SJSA1 (cell line): ENCODE results near the gene ANKRD52. TPM values are rescaled to one million over a fixed set of nuclear protein-coding genes. Genes with fewer than 3 reads are reported as not detected.

ENCODE experiments used
- DNase-seq, 2 experiments: peaks; one replicate each; pipeline ENCODE4 v3.0.0-alpha.2; 2015 to 2020; ENCODE audit warnings: low spot score in 2 of 2, low read depth in 1 of 2
- H3K27ac ChIP-seq: fragments of 250-450 bp; sonication (Bioruptor Pico); 2 replicates; pipeline ENCODE4 v1.5.1; 2020; ENCODE audit warnings: mild to moderate bottlenecking, moderate library complexity
- H3K27me3 ChIP-seq: fragments of 250-450 bp; sonication (Bioruptor Pico); replicated peaks from 2 replicates; pipeline ENCODE4 v1.5.1; 2020; ENCODE audit warnings: mild to moderate bottlenecking, moderate library complexity
- H3K36me3 ChIP-seq: fragments of 250-450 bp; sonication (Bioruptor Pico); 2 replicates; pipeline ENCODE4 v1.5.1; 2020; ENCODE audit warnings: mild to moderate bottlenecking
- H3K4me1 ChIP-seq: fragments of 250-450 bp; sonication (Bioruptor Pico); replicated peaks from 2 replicates; pipeline ENCODE4 v1.6.1; 2021; ENCODE audit warnings: mild to moderate bottlenecking
- H3K4me3 ChIP-seq: fragments of 250-450 bp; sonication (Bioruptor Pico); 2 replicates; pipeline ENCODE4 v1.5.1; 2020; ENCODE audit warnings: mild to moderate bottlenecking
- H3K9me3 ChIP-seq: fragments of 250-450 bp; sonication (Bioruptor Pico); replicated peaks from 2 replicates; pipeline ENCODE4 v1.5.1; 2020; ENCODE audit warnings: mild to moderate bottlenecking
- total RNA-seq: library from RNA; depleted of rRNA; stranded (reverse); fragments of >200 nt; shearing (Covaris generic); gene quantifications from 2 replicates; pipeline ENCODE4 v1.2.3, GENCODE V29; 2014

ANKRD52 gene
- total RNA-seq, 1 experiment from 2014 or later, result 12.7 TPM

GRCh38 chr12:56261503-56262232 lies 3.5 kb upstream of the ANKRD52 start:
- Histone ChIP-seq H3K27me3 (no peaks in the 10 kb centered on the region), H3K4me3 (no peak overlapping the region), H3K36me3 (peaks cover 16% of the 10 kb centered on the region), H3K27ac (peak overlapping the region; percentile 93), H3K4me1 (peaks cover 37% of the 10 kb centered on the region), H3K9me3 (no peaks in the 10 kb centered on the region)
- peak; percentile 82 to 85 for DNase-seq

- peaks cover 41% of the 10 kb centered on the region for H3K4me1 ChIP-seq
- no peak for DNase-seq
- H3K27ac ChIP-seq, result peak overlapping the region; percentile 93
- H3K4me3 ChIP-seq, result no peak overlapping the region
- no peaks in the 10 kb centered on the region for H3K9me3 ChIP-seq
- H3K27me3 ChIP-seq, result no peaks in the 10 kb centered on the region
- peaks cover 23% of the 10 kb centered on the region for H3K36me3 ChIP-seq
Observed at GRCh38 chr12:56260921-56261320, 2.7 kb upstream of the ANKRD52 start.

GRCh38 chr12:56260380-56260779 lies 2.2 kb upstream of the ANKRD52 start:
- peaks cover 29% of the 10 kb centered on the region for H3K36me3 ChIP-seq
- H3K27ac ChIP-seq, result no peak overlapping the region
- peaks cover 45% of the 10 kb centered on the region for H3K4me1 ChIP-seq
- no peak for DNase-seq
- H3K27me3 ChIP-seq, result no peaks in the 10 kb centered on the region
- no peaks in the 10 kb centered on the region for H3K9me3 ChIP-seq
- no peak overlapping the region for H3K4me3 ChIP-seq

- H3K36me3 ChIP-seq, result peaks cover 45% of the 10 kb centered on the region
- no peaks in the 10 kb centered on the region for H3K27me3 ChIP-seq
- peak overlapping the region; percentile 75 for H3K27ac ChIP-seq
- peaks cover 45% of the 10 kb centered on the region for H3K4me1 ChIP-seq
- H3K4me3 ChIP-seq, result peak overlapping the region; percentile 98
- H3K9me3 ChIP-seq, result no peaks in the 10 kb centered on the region
- DNase-seq, result no peak
Observed at GRCh38 chr12:56258820-56259183, 618 bp upstream of the ANKRD52 start.

DNA sequence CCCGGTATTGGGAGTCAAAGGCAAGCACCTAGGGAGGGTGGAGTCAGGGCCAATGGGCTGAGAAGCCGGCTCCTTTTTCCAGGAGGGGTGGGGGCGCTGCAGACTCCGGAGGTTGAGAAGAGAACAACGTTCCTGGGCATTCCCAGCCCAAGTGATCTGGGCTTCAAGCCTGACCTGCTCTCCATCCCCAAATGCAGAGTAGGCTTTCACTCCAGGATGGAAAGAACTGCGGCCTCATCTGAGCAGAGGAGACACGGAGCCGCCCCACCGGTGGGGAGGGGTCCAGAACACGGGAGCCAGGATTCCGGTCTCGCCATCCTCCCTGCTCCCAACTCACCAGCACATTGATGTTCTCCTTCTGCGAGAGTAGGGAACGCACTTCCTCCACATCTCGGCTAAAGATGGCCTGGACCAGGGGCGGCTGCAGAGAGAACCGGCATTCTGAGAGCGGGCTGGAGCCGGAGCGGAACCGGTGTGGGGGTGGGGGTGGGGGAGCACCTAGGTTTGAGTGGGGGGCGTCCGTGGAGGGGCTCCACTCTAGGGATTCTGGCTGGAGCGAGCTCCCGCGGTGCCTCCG lies 605 bp downstream of the ANKRD52 start:
- Histone ChIP-seq H3K27me3 (no peaks in the 10 kb centered on the region), H3K4me3 (peak overlapping the region; percentile 98)
- peak in 1 of 2 experiments; percentile 42 for DNase-seq

GRCh38 chr12:56257071-56257470 lies 1.1 kb downstream of the ANKRD52 start:
- DNase-seq, result no peak
- H3K9me3 ChIP-seq, result no peaks in the 10 kb centered on the region
- H3K36me3 ChIP-seq, result peaks cover 62% of the 10 kb centered on the region
- no peaks in the 10 kb centered on the region for H3K27me3 ChIP-seq
- H3K27ac ChIP-seq, result no peak overlapping the region
- H3K4me1 ChIP-seq, result peaks cover 42% of the 10 kb centered on the region
- peak overlapping the region; percentile 98 for H3K4me3 ChIP-seq

More for the DNA sequence above, 605 bp downstream of the ANKRD52 start:
- Histone ChIP-seq H3K9me3 (no peaks in the 10 kb centered on the region), H3K4me1 (peaks cover 45% of the 10 kb centered on the region), H3K27ac (peak overlapping the region; percentile 75), H3K36me3 (peaks cover 57% of the 10 kb centered on the region)

DNA sequence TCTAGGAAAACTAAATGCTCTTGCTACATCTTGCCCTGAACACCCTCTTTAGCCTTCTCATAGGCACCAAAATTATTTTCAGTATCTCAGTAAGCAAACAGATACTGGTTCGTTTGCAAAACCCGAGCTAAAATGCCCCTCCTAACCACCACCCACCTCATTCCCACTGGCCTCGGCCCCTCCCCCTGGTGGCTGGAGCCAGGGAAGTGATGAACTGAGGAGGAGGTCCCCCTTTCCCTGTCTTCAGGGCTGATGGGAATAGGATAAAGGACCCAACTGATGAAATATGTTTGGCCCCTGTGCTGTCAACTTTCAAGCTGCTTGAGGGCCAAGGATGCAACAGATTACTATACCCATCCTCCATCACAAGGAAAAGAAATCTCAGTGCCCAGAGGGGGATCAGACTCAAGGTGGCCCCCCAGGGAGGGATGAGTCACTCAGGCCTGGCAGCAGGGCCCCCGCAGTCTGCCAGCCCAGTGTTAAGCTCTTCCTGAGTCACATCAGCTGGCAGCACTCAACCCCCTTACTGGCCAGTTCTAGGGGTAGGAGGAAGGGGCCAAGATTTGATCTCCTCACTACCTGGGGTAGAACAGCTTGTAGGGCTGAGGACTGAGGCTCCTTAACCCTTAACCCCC lies 1.7 kb downstream of the ANKRD52 start:
- Histone ChIP-seq H3K27ac (no peak overlapping the region), H3K4me3 (peak overlapping the region; percentile 98; the same call in 1 of the 2 replicates), H3K36me3 (peaks cover 67% of the 10 kb centered on the region), H3K9me3 (no peaks in the 10 kb centered on the region), H3K27me3 (no peaks in the 10 kb centered on the region), H3K4me1 (peaks cover 36% of the 10 kb centered on the region)
- peak; percentile 44 to 65 for DNase-seq

DNA sequence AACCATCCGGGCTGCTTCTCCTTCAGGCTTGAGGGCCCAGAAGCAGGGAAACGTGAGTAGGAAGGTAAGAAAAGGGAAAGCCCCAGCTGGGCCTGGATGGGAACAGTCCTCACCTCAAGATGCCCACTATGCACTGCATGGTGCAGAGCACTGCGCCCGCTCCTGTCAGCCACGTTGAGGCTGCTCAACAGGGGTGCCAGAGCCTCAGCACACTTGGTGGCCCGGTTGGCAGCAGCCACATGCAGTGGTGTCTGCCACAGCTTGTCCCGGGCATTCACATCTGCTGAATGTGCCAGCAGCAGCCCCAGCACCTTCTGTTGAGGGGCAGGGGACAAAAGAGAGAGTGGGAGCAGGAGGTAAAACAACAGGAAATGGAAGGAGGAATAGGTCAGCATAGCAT lies 2.5 kb downstream of the ANKRD52 start:
- peaks cover 74% of the 10 kb centered on the region for H3K36me3 ChIP-seq

GRCh38 chr12:56253091-56253490 lies 5.1 kb downstream of the ANKRD52 start:
- no peaks in the 10 kb centered on the region for H3K9me3 ChIP-seq
- no peak overlapping the region for H3K4me3 ChIP-seq
- no peaks in the 10 kb centered on the region for H3K27me3 ChIP-seq
- peaks cover 92% of the 10 kb centered on the region for H3K36me3 ChIP-seq
- no peak overlapping the region for H3K27ac ChIP-seq
- DNase-seq, result no peak
- H3K4me1 ChIP-seq, result peaks cover 21% of the 10 kb centered on the region

More for the DNA sequence above, 2.5 kb downstream of the ANKRD52 start:
- Histone ChIP-seq H3K27ac (no peak overlapping the region), H3K27me3 (no peaks in the 10 kb centered on the region), H3K4me1 (peaks cover 28% of the 10 kb centered on the region), H3K4me3 (no peak overlapping the region), H3K9me3 (no peaks in the 10 kb centered on the region)
- DNase-seq, result no peak

DNA sequence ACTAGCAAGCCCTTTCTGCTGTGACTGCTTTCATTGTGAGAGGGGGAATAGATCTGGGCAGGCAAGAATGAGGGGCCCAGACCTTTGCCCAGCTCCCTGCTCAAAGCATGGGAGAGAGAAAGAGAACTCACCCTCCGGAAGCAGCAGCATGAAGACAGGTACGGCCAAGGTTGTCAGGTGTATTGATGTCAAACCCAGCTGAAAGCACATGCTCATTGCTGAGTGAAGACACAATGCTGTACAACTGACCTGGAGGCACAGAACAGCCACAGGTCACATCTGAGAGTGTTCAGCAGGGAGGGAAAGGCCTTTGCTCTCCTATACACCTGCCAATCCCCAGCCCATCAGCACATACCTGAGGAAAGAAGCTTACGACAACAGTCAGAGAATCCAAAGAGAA lies 5.5 kb downstream of the ANKRD52 start:
- Histone ChIP-seq H3K27ac (no peak overlapping the region), H3K36me3 (peaks cover 94% of the 10 kb centered on the region), H3K27me3 (no peaks in the 10 kb centered on the region), H3K4me3 (no peak overlapping the region), H3K9me3 (no peaks in the 10 kb centered on the region), H3K4me1 (peaks cover 21% of the 10 kb centered on the region)
- DNase-seq, result no peak

GRCh38 chr12:56248711-56249110 lies 9.5 kb downstream of the ANKRD52 start:
- DNase-seq, result no peak
- H3K27ac ChIP-seq, result no peak overlapping the region
- H3K9me3 ChIP-seq, result no peaks in the 10 kb centered on the region
- no peaks in the 10 kb centered on the region for H3K27me3 ChIP-seq
- H3K4me3 ChIP-seq, result no peak overlapping the region
- no peaks in the 10 kb centered on the region for H3K4me1 ChIP-seq
- peaks cover 92% of the 10 kb centered on the region for H3K36me3 ChIP-seq

GRCh38 chr12:56247923-56248322 lies 10.3 kb downstream of the ANKRD52 start:
- H3K27me3 ChIP-seq, result no peaks in the 10 kb centered on the region
- H3K4me3 ChIP-seq, result no peak overlapping the region
- H3K9me3 ChIP-seq, result no peaks in the 10 kb centered on the region
- H3K4me1 ChIP-seq, result no peaks in the 10 kb centered on the region
- DNase-seq, result no peak
- H3K36me3 ChIP-seq, result peaks cover 92% of the 10 kb centered on the region
- no peak overlapping the region for H3K27ac ChIP-seq

DNA sequence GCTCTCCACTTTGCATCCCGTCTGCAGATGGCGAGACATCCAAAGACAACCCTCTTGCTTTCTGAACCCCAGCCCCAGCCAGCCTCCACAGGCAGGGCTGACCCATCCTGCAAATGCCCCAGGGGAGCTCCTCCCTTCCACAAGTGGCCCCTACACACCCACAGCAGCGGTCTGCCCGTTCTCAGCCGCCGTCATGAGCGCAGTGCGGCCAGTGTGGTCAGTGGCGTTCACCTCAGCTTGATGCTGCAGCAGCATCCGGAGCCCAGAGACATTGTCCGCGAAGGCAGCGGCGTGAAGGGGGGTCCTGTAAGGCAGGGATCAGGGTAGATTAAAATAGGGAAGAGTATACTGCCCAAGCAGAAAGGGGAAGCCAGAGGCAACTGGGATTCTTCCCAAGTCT lies 13.7 kb downstream of the ANKRD52 start:
- Histone ChIP-seq H3K36me3 (peaks cover 95% of the 10 kb centered on the region), H3K4me1 (no peaks in the 10 kb centered on the region), H3K27ac (no peak overlapping the region), H3K4me3 (no peak overlapping the region), H3K27me3 (no peaks in the 10 kb centered on the region), H3K9me3 (no peaks in the 10 kb centered on the region)
- no peak for DNase-seq

GRCh38 chr12:56243731-56244181 lies 14.4 kb downstream of the ANKRD52 start:
- Histone ChIP-seq H3K4me3 (no peak overlapping the region), H3K4me1 (no peaks in the 10 kb centered on the region), H3K9me3 (no peaks in the 10 kb centered on the region), H3K27me3 (no peaks in the 10 kb centered on the region), H3K36me3 (peaks cover 95% of the 10 kb centered on the region), H3K27ac (no peak overlapping the region)
- no peak for DNase-seq
